DND-41 (cell line): ENCODE results near the gene ARMC3.

Experiments
- EZH2 ChIP-seq: IDR thresholded peaks from 3 replicates; pipeline ENCODE4 v1.6.1; 2012; ENCODE audit warnings: borderline replicate concordance, low read depth, mild to moderate bottlenecking, moderate library complexity, low read length, inconsistent platforms; ENCODE audit not compliant: severe bottlenecking
- TF ChIP-seq, protein P1 (sequence below): IDR thresholded peaks from 2 replicates; pipeline ENCODE4 v1.5.1; 2012; ENCODE audit warnings: borderline replicate concordance, low read length, moderate library complexity, mild to moderate bottlenecking; ENCODE audit not compliant: poor library complexity, severe bottlenecking; ENCODE audit errors: extremely low read depth

GRCh38 chr10:22980822-22981221 lies 53.0 kb downstream of the ARMC3 start:
- TF ChIP-seq, protein P1, sequence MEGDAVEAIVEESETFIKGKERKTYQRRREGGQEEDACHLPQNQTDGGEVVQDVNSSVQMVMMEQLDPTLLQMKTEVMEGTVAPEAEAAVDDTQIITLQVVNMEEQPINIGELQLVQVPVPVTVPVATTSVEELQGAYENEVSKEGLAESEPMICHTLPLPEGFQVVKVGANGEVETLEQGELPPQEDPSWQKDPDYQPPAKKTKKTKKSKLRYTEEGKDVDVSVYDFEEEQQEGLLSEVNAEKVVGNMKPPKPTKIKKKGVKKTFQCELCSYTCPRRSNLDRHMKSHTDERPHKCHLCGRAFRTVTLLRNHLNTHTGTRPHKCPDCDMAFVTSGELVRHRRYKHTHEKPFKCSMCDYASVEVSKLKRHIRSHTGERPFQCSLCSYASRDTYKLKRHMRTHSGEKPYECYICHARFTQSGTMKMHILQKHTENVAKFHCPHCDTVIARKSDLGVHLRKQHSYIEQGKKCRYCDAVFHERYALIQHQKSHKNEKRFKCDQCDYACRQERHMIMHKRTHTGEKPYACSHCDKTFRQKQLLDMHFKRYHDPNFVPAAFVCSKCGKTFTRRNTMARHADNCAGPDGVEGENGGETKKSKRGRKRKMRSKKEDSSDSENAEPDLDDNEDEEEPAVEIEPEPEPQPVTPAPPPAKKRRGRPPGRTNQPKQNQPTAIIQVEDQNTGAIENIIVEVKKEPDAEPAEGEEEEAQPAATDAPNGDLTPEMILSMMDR = no peak
- no peak for TF ChIP-seq EZH2
